Aorta (tissue), 5 donors: ENCODE measurements around the gene NRSN2. TPM values are rescaled to one million over a fixed set of nuclear protein-coding genes. Genes with fewer than 3 reads are reported as not detected.
"Not testable (repeated sequence)": the region's sequence is repeated elsewhere in the genome, so short reads cannot be mapped to it uniquely, and the experiment has no call there.

Experiments
- ATAC-seq: fragments of 200-7000 bp; cut with Tn5 transposase; one replicate; pipeline ENCODE4 v1.9.1; 2022; ENCODE audit warnings: moderate library complexity; ENCODE audit not compliant: low FRiP score
- DNase-seq, 2 donors: peaks; one replicate each; pipeline ENCODE4 v3.0.0-alpha.2; 2020
- H3K27ac ChIP-seq, 2 donors: one replicate each; pipeline ENCODE4 v1.5.1; 2013; ENCODE audit warnings: low read length in 2 of 2, mild to moderate bottlenecking in 2 of 2, moderate library complexity in 2 of 2, control low read depth in 1 of 2, inconsistent platforms in 1 of 2, low read depth in 1 of 2
- H3K27me3 ChIP-seq, 2 donors: one replicate each; pipeline ENCODE4 v1.6.1; 2013; ENCODE audit warnings: control low read depth in 1 of 2, low read length in 1 of 2, mild to moderate bottlenecking in 1 of 2, moderate library complexity in 1 of 2; ENCODE audit not compliant: insufficient read depth in 2 of 2, control insufficient read depth in 1 of 2
- H3K36me3 ChIP-seq, 2 donors: one replicate each; pipeline ENCODE4 v1.6.1; 2013; ENCODE audit warnings: control low read depth in 1 of 2, low read length in 1 of 2, mild to moderate bottlenecking in 1 of 2; ENCODE audit not compliant: insufficient read depth in 2 of 2, control insufficient read depth in 1 of 2
- H3K4me1 ChIP-seq, 2 donors: one replicate each; pipeline ENCODE4 v1.6.1; 2013; ENCODE audit warnings: low read length in 2 of 2, control low read depth in 1 of 2, mild to moderate bottlenecking in 1 of 2, moderate library complexity in 1 of 2; ENCODE audit not compliant: insufficient read depth in 2 of 2, control insufficient read depth in 1 of 2
- H3K4me3 ChIP-seq, 2 donors: one replicate each; pipeline ENCODE4 v1.5.1; 2013; ENCODE audit warnings: low read length in 2 of 2, control low read depth in 1 of 2, mild to moderate bottlenecking in 1 of 2
- H3K9me3 ChIP-seq: one replicate; pipeline ENCODE4 v1.6.1; 2013; ENCODE audit warnings: mild to moderate bottlenecking, low read length; ENCODE audit not compliant: control insufficient read depth
- WGBS, 2 donors: extraction: QIAGEN DNeasy Blood & Tissue Kit; methylation state at CpG; one replicate each; pipeline ENCODE4 v1.1.7; 2013; 5-methylcytosine and 5-hydroxymethylcytosine counted together
- intact Hi-C, 2 donors: fragments of 100-400 bp; cut with DNase I; formaldehyde crosslinking; loops; one replicate each; pipeline versions ENCODE4 v1.14.2 to v1.15.0; 2022
- polyA plus RNA-seq, 2 donors: library from polyadenylated mRNA; stranded (reverse); fragments of 200-250 nt; gene quantifications; one replicate each; pipeline ENCODE4 v1.2.3, GENCODE V29; 2013
- total RNA-seq, 2 donors: library from RNA; stranded (reverse); fragmentation: NEBNext Ultra II Directional; extraction: Animal tissue kit (Norgen Biotek cat#: 25700); gene quantifications; one replicate each; pipeline ENCODE4 v1.2.1, GENCODE V29; 2021
- donor health status: healthy with polysubstance abuse.
- donor health status: Bipolar disorder and iron deficiency.
- donor health status: DM: no; HTN: no; CAD: no.
- donor health status: DM: no; HTN: no; CAD: no.
- donor health status: DM: yes; HTN: yes; CAD: no.

Gene NRSN2
- total and polyA plus RNA-seq, 4 donors = 12.0 to 40.6 (median 34.5) TPM

DNA sequence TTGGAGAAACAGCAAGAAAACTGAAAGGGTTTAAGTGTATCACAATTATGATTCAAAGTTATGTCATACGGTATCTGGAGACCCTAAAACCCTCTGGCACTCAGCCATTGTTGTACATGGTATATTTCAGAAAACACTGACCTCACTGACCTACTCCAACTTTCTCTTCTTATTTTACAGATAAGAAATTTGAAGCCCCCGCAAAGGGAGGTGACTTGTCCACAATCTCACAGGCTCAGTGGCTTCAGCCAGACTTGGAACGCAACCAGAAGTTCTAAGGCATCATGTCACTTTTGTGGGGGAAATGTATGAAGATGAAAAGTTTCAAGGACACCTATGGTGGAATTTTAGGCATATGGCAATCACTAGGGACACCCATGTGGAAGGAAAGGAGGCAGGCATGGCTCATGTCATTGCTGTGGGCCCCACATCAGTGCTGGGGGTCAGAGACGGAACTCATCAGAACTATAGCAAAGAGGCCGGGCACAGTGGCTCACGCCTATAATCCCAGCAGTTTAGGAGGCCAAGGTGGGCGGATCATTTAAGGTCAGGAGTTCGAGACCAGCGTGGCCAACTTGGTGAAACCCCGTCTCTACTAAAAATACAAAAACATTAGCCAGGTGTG is 28.5 kb downstream of the NRSN2 start:
- DNase-seq = no peak

GRCh38 chr20:376089-376488 is 29.2 kb downstream of the NRSN2 start:
- Histone ChIP-seq H3K27me3 (no peaks in the 10 kb centered on the region), H3K4me3 (no peak overlapping the region), H3K4me1 (no peaks in the 10 kb centered on the region), H3K27ac (no peak overlapping the region), H3K9me3 (no peaks in the 10 kb centered on the region), H3K36me3 (no peaks in the 10 kb centered on the region)
- ATAC-seq = no peak
- intact Hi-C loops = no loop called here
- no peak for DNase-seq
- 21 to 36% methylated on average over 2 of the region's 2 CpGs for WGBS, 2 donors

More for the DNA sequence above, 28.5 kb downstream of the NRSN2 start:
- H3K36me3 ChIP-seq = no peaks in the 10 kb centered on the region
- H3K4me3 ChIP-seq = no peak overlapping the region
- ATAC-seq = no peak
- WGBS, 2 donors = 81 to 85% methylated on average over 10 of the region's 10 CpGs
- no peaks in the 10 kb centered on the region for H3K9me3 ChIP-seq
- no peaks in the 10 kb centered on the region for H3K4me1 ChIP-seq
- H3K27ac ChIP-seq = no peak overlapping the region
- no peaks in the 10 kb centered on the region for H3K27me3 ChIP-seq
- intact Hi-C loops = no loop called here

DNA sequence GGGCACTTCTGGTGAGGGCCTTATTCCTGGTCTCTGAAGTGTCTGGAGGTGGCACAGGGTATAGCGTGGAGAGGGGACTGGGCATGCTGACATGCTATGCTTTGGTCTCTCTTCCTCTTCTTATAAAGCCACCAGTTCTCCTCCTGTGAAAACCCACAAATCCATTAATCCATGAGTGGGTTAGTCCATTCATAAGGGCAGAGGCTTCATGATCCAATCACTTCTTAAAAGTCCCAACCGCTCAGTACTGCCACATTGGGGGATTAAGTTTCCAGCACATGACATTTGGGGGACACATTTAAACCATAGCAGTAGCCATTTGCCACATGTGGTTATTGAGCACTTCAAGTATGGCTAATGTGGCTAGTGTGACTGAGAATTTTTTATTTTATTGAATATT is 29.8 kb downstream of the NRSN2 start:
- intact Hi-C loops = no loop called here
- DNase-seq = no peak
- Histone ChIP-seq H3K4me3 (no peak overlapping the region), H3K27me3 (no peaks in the 10 kb centered on the region), H3K4me1 (no peaks in the 10 kb centered on the region), H3K36me3 (no peaks in the 10 kb centered on the region), H3K27ac (no peak overlapping the region), H3K9me3 (no peaks in the 10 kb centered on the region)
- ATAC-seq = no peak
- 71 to 89% methylated on average over 2 of the region's 2 CpGs for WGBS, 2 donors

DNA sequence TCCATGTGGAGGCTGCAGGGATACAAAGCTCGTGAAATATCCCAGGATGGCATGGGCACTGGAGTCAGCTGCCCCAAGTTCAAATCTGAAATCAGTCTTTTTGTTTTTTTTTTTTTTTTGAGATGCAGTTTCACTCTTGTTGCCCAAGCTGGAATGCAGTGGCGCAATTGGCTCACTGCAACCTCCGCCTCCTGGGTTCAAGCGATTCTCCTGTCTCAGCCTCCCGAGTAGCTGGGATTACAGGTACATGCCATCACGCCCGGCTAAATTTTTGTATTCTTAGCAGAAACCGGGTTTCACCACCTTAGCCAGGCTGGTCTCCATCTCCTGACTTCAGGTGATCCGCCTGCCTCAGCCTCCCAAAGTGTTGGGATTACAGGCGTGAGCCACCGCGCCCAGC is 30.7 kb downstream of the NRSN2 start:
- H3K27me3 ChIP-seq, ATAC-seq, intact Hi-C loops, DNase-seq, H3K36me3 ChIP-seq, H3K9me3 ChIP-seq, H3K4me1 ChIP-seq, H3K27ac ChIP-seq, H3K4me3 ChIP-seq: not testable (repeated sequence)
- 86 to 93% methylated on average over 12 of the region's 12 CpGs for WGBS, 2 donors

DNA sequence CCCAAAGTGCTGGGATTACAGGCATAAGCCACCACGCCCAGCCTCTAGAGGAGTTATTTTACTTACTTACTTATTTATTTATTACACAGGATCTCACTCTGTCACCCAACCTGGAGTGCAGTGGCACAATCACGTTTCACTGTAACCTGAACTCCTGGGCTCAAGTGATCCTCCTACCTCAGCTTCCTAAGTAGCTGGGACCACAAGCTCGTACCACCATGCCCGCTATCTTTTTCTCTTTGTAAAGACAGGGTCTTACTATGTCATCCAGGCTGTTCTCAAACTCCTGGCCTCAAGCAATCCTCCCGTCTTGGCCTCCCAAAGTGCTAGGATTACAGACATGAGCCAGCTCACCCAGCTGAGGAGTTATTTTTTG is 32.0 kb downstream of the NRSN2 start:
- Histone ChIP-seq H3K27ac (no peak overlapping the region), H3K4me3 (no peak overlapping the region), H3K27me3 (no peaks in the 10 kb centered on the region), H3K9me3 (no peaks in the 10 kb centered on the region), H3K4me1 (no peaks in the 10 kb centered on the region), H3K36me3 (no peaks in the 10 kb centered on the region)
- WGBS, 2 donors = 65 to 78% methylated on average over 5 of the region's 5 CpGs
- DNase-seq = no peak
- intact Hi-C loops = no loop called here
- no peak for ATAC-seq

GRCh38 chr20:380763-381580 is 34.1 kb downstream of the NRSN2 start:
- intact Hi-C loops = no loop called here
- Histone ChIP-seq H3K36me3 (no peaks in the 10 kb centered on the region), H3K4me1 (no peaks in the 10 kb centered on the region), H3K9me3 (no peaks in the 10 kb centered on the region), H3K4me3 (peak overlapping the region; percentile 28 to 77), H3K27me3 (no peaks in the 10 kb centered on the region), H3K27ac (no peak overlapping the region)
- WGBS, 2 donors = 1% methylated on average over 64 to 93 of the region's 93 CpGs
- DNase-seq (peak; percentile 68 to 85), ATAC-seq (peak; percentile 28)

DNA sequence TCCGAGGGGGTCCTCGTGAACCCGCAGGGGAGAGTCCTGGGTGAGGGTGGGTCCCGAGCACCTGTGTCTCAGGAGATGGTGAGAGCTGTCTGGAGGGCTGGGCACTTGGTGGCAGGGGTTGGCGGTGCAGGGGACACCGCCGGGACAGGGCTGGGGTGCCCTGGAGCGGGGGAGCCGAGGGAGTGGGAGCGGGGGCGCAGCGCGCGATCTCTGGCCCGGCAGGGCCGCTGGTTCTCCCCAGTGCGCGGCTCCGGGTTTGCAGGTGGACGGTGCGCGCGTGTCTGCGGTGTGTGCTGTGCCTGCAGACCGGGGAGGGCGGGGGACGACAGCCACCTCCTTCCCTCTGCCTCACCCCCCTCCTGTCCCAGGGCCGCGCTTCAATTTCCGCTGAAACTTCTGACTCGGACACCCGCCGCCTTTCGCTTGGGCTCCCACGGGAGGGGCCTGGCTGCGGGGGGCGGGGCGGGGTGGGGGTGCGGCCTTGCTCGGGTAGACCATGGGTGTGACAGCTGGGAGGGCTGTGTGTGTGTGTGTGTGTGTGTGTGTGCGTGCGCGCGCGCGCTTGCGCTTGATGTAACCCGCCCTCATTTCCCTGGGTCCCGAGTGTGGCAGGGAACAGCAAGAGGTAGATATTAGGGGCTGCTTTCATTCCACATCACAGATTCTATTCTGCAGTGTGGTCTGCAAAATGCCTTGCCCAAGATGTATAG is 34.8 kb downstream of the NRSN2 start:
- DNase-seq (peak; percentile 82 to 86), ATAC-seq (peak; percentile 72)
- no peaks in the 10 kb centered on the region for H3K4me1 ChIP-seq
- H3K4me3 ChIP-seq = peak overlapping the region; percentile 28 to 77
- H3K27me3 ChIP-seq = no peaks in the 10 kb centered on the region
- H3K9me3 ChIP-seq = no peaks in the 10 kb centered on the region
- no peaks in the 10 kb centered on the region for H3K36me3 ChIP-seq
- intact Hi-C loops = no loop called here
- H3K27ac ChIP-seq = peak overlapping the region in 1 of 2 donors; percentile 19
- 1 to 2% methylated on average over 36 to 49 of the region's 49 CpGs for WGBS, 2 donors

GRCh38 chr20:382291-383115 is 35.6 kb downstream of the NRSN2 start:
- Histone ChIP-seq H3K4me1 (no peaks in the 10 kb centered on the region), H3K27ac (no peak overlapping the region), H3K27me3 (no peaks in the 10 kb centered on the region), H3K9me3 (no peaks in the 10 kb centered on the region), H3K36me3 (no peaks in the 10 kb centered on the region), H3K4me3 (no peak overlapping the region)
- ATAC-seq = no peak
- intact Hi-C loops = no loop called here
- WGBS, 2 donors = 66 to 73% methylated on average over 8 of the region's 8 CpGs
- DNase-seq = no peak
